Measurements from ENCODE around the gene RIMOC1.

The RIMOC1 gene

GRCh38 chr5:41883243-41883642, 20.9 kb upstream of the RIMOC1 start:
- no peaks in the 10 kb centered on the region for H3K36me3 ChIP-seq
- no peak for TF ChIP-seq CTCF (IDR thresholded peaks at IDR 0.05; ENCODE audit: low read depth, low read length)
- no peak overlapping the region for H3K27ac ChIP-seq
- H3K4me3 ChIP-seq (ENCODE audit: low read depth, low read length), result no peak overlapping the region
- H3K27me3 ChIP-seq (ENCODE audit: insufficient read depth, low read depth, severe bottlenecking), result no peaks in the 10 kb centered on the region
- no peak for DNase-seq
- no peaks in the 10 kb centered on the region for H3K9me3 ChIP-seq (ENCODE audit: severe bottlenecking)

- TF ChIP-seq CTCF (IDR thresholded peaks at IDR 0.05; ENCODE audit: low read depth, low read length), result no peak
- H3K4me3 ChIP-seq (ENCODE audit: low read depth, low read length), result no peak overlapping the region
- no peaks in the 10 kb centered on the region for H3K27me3 ChIP-seq (ENCODE audit: insufficient read depth, low read depth, severe bottlenecking)
- no peak overlapping the region for H3K27ac ChIP-seq
- no peaks in the 10 kb centered on the region for H3K9me3 ChIP-seq (ENCODE audit: severe bottlenecking)
- no peaks in the 10 kb centered on the region for H3K36me3 ChIP-seq
- DNase-seq, result no peak
Observed at GRCh38 chr5:41883936-41884335, 20.2 kb upstream of the RIMOC1 start.

GRCh38 chr5:41885286-41885685, 18.9 kb upstream of the RIMOC1 start:
- Histone ChIP-seq H3K27me3 (ENCODE audit: insufficient read depth, low read depth, severe bottlenecking) (no peaks in the 10 kb centered on the region), H3K9me3 (ENCODE audit: severe bottlenecking) (no peaks in the 10 kb centered on the region), H3K36me3 (no peaks in the 10 kb centered on the region), H3K4me3 (ENCODE audit: low read depth, low read length) (no peak overlapping the region), H3K27ac (no peak overlapping the region)
- TF ChIP-seq CTCF (IDR thresholded peaks at IDR 0.05; ENCODE audit: low read depth, low read length), result no peak
- DNase-seq, result no peak

DNA sequence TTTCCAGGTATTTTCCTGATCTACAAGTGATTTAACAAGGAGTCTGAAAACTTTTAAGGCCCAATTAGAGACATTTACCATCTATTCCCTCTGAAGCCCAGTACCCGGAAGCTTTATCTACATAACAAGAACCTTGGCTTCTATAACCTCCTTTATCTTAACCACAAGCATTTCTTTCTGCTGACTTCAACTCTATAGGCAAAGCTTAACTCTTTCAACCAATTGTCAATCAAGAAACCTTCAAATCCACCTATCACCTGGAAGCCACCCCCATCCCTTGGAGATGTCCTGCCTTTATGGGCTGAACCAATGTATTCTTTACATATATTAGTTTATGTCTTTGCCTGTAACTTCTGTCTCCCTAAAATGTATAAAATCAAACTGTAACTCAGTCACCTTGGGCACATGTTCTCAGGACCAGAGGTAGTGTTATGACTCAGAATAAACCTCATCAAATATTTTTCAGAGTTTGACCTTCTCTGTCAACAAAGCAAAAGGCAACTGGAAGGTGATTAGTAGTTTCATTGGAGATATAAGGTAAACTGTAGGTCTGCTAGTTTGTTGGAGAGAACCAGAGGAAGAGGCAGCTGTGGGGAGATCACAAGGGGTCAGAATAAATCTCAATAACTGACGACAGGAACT, 13.0 kb upstream of the RIMOC1 start:
- Histone ChIP-seq H3K27ac (no peak overlapping the region), H3K36me3 (no peaks in the 10 kb centered on the region), H3K27me3 (ENCODE audit: insufficient read depth, low read depth, severe bottlenecking) (no peaks in the 10 kb centered on the region), H3K9me3 (ENCODE audit: severe bottlenecking) (no peaks in the 10 kb centered on the region), H3K4me3 (ENCODE audit: low read depth, low read length) (no peak overlapping the region)
- TF ChIP-seq CTCF (IDR thresholded peaks at IDR 0.05; ENCODE audit: low read depth, low read length), result no peak
- no peak for DNase-seq

DNA sequence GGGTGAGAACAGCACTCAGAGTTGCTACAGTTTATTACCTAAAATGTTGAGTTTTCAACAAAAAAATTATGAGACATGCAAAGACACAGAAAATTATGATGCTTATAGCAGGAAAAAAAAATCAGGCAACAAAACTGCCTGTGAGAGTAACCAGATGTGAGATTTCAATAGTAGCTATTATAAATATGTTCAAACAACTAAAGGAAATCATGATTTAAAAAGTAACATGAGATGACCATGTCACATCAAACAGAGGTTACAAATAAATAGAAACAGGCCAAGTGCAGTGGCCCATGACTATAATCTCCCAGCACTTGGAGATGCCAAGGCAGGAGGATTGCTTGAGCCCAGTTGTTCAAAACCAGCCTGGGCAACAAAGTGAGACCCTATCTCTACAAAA, 12.1 kb upstream of the RIMOC1 start:
- H3K27me3 ChIP-seq (ENCODE audit: insufficient read depth, low read depth, severe bottlenecking), result no peaks in the 10 kb centered on the region
- H3K36me3 ChIP-seq, result no peaks in the 10 kb centered on the region
- no peak overlapping the region for H3K4me3 ChIP-seq (ENCODE audit: low read depth, low read length)
- H3K9me3 ChIP-seq (ENCODE audit: severe bottlenecking), result no peaks in the 10 kb centered on the region
- DNase-seq, result no peak
- no peak for TF ChIP-seq CTCF (IDR thresholded peaks at IDR 0.05; ENCODE audit: low read depth, low read length)
- no peak overlapping the region for H3K27ac ChIP-seq

Measured in WERI-Rb-1 (cell line).